Measurements from ENCODE around the gene ZFX.
"Not testable (repeated sequence)": the region's sequence is repeated elsewhere in the genome, so short reads cannot be mapped to it uniquely, and the experiment has no call there.

Gene ZFX

GRCh38 chrX:24153178-24153795 is 3.8 kb downstream of the ZFX start:
- no peak for DNase-seq (ENCODE audit: low read depth)

- DNase-seq (ENCODE audit: low read depth): no peak
These were observed 4.3 kb downstream of the ZFX start for GRCh38 chrX:24153796-24154189.

- DNase-seq (ENCODE audit: low read depth): no peak
These were observed 5.0 kb downstream of the ZFX start for GRCh38 chrX:24154490-24155034.

GRCh38 chrX:24155747-24156146 is 6.2 kb downstream of the ZFX start:
- DNase-seq (ENCODE audit: low read depth): not testable (repeated sequence)

- DNase-seq (ENCODE audit: low read depth): no peak
These were observed 6.6 kb downstream of the ZFX start for GRCh38 chrX:24156177-24156576.

- DNase-seq (ENCODE audit: low read depth): no peak
These were observed 9.4 kb downstream of the ZFX start for GRCh38 chrX:24158881-24159280.

- DNase-seq (ENCODE audit: low read depth): no peak
These were observed 16.5 kb downstream of the ZFX start for GRCh38 chrX:24166078-24166477.

- no peak for DNase-seq (ENCODE audit: low read depth)
These were observed 18.4 kb downstream of the ZFX start for GRCh38 chrX:24167719-24168472.

GRCh38 chrX:24168807-24169206 is 19.3 kb downstream of the ZFX start:
- DNase-seq (ENCODE audit: low read depth): no peak

- DNase-seq (ENCODE audit: low read depth): no peak
These were observed 19.7 kb downstream of the ZFX start for GRCh38 chrX:24169211-24169610.

GRCh38 chrX:24173115-24173847 is 23.8 kb downstream of the ZFX start:
- no peak for DNase-seq (ENCODE audit: low read depth)

GRCh38 chrX:24175276-24175675 is 25.7 kb downstream of the ZFX start:
- DNase-seq (ENCODE audit: low read depth): no peak

- DNase-seq (ENCODE audit: low read depth): no peak
These were observed 28.9 kb downstream of the ZFX start for GRCh38 chrX:24178441-24178840.

GRCh38 chrX:24184018-24184417 is 34.5 kb downstream of the ZFX start:
- DNase-seq (ENCODE audit: low read depth): no peak

- no peak for DNase-seq (ENCODE audit: low read depth)
These were observed 37.0 kb downstream of the ZFX start for GRCh38 chrX:24186483-24186882.

- no peak for DNase-seq (ENCODE audit: low read depth)
These were observed 37.5 kb downstream of the ZFX start for GRCh38 chrX:24186986-24187385.

- DNase-seq (ENCODE audit: low read depth): no peak
These were observed 40.0 kb downstream of the ZFX start for GRCh38 chrX:24189490-24189889.

GRCh38 chrX:24190500-24191156 is 41.1 kb downstream of the ZFX start:
- DNase-seq (ENCODE audit: low read depth): no peak

- DNase-seq (ENCODE audit: low read depth): no peak
These were observed 47.0 kb downstream of the ZFX start for GRCh38 chrX:24196509-24196908.

GRCh38 chrX:24198101-24198500 is 48.6 kb downstream of the ZFX start:
- no peak for DNase-seq (ENCODE audit: low read depth)

- DNase-seq (ENCODE audit: low read depth): no peak
These were observed 50.6 kb downstream of the ZFX start for GRCh38 chrX:24200133-24200532.

GRCh38 chrX:24201216-24201615 is 51.7 kb downstream of the ZFX start:
- DNase-seq (ENCODE audit: low read depth): no peak
